Islet of Langerhans (tissue), 1 donor: ENCODE data around the gene PRDM7.
"Not testable (repeated sequence)": the region's sequence is repeated elsewhere in the genome, so short reads cannot be mapped to it uniquely, and the experiment has no call there.

Experiments
- FAIRE-seq: peaks from one replicate; lab custom pipeline; 2011; peaks lifted over from hg19 to GRCh38; lab: Jason Lieb, UNC

Gene PRDM7

GRCh38 chr16:90077240-90077756 is at the start of gene PRDM7:
PRDM7 (minus strand) TSS chr16:90077331; CDS start chr16:90075910, 1,421 bp downstream.
- FAIRE-seq, result no peak

- not testable (repeated sequence) for FAIRE-seq
Measured at GRCh38 chr16:90121846-90122245, 44.7 kb upstream of the PRDM7 start.

DNA sequence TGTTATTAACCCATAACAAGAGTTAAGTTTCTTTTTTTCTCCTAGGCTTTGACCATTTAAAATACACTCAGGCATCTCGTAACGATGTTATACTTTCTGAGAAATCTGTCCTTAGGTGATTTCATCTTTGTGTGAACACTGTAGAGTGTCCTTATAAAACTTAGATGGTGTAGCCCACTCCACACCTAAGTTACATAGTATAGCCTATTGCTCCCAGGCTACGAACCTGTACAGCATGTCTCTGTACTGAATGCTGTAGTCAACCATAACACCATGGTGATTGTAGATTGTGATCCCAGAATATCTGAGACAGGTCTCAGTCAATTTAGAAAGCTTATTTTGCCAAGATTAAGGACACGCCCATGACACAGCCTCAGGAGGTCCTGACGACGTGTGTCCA is 30.5 kb upstream of the PRDM7 start:
- FAIRE-seq, result not testable (repeated sequence)

GRCh38 chr16:90107060-90107459 is 29.9 kb upstream of the PRDM7 start:
- FAIRE-seq, result not testable (repeated sequence)

GRCh38 chr16:90106271-90106670 is 29.1 kb upstream of the PRDM7 start:
- not testable (repeated sequence) for FAIRE-seq

GRCh38 chr16:90104725-90105124 is 27.6 kb upstream of the PRDM7 start:
- FAIRE-seq, result not testable (repeated sequence)

GRCh38 chr16:90102086-90102884 is 25.2 kb upstream of the PRDM7 start:
- not testable (repeated sequence) for FAIRE-seq

GRCh38 chr16:90101332-90101731 is 24.2 kb upstream of the PRDM7 start:
- not testable (repeated sequence) for FAIRE-seq

- FAIRE-seq, result not testable (repeated sequence)
Measured at GRCh38 chr16:90100790-90101189, 23.7 kb upstream of the PRDM7 start.

GRCh38 chr16:90100229-90100628 is 23.1 kb upstream of the PRDM7 start:
- not testable (repeated sequence) for FAIRE-seq

DNA sequence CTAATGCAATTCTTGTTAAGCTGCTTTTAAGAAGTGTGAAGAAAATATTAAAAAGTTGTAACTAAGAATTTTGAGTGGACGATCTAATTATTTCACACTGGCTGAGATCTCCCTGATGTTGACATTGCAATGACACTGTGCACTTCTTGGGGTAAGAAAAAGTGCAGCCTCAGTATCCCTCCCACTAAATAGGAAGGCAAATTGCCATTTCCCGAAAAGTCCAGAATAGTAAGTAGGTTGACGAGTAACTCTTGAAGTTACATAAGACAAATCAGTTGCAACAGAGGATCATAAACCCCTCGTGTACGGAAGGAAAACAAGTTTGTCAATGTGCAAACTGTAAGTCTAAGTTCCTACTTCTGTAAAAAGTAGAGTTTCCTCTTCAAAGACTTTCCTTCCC is 21.8 kb upstream of the PRDM7 start:
- FAIRE-seq, result not testable (repeated sequence)

DNA sequence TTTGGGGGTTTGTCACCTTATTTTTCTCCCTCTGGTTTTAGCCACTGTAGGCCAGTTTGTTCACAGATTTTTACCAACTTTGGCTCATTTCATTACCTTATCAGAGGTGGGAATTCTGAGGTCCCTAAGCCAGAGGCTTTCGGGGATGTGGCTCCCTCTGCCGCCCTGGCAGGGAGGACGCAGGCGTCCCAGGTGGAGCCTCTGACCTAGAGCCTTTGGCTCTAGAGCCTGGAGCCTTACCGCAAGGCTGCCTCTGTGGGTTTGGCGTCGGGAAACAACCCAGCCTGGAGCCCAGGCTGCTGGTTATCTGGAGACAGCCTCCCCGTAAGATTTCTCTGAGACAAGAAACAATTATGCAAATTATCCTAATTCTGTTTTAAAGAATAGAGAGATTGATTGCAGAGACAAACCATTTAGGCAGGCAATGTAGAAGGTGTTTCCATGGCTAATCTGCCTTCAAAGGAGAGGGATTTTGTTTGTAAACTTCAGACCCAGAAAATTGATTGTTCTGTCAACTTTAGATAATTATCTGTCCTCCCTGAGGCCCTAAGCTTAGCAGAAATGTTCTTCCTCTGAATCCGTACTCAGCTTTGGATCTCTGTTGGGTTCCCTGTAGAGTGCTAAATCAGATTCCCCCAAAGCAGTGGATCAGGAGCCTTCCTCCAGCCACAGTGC is 20.0 kb upstream of the PRDM7 start:
- FAIRE-seq, result not testable (repeated sequence)

- FAIRE-seq, result not testable (repeated sequence)
Measured at GRCh38 chr16:90094791-90095190, 17.7 kb upstream of the PRDM7 start.

DNA sequence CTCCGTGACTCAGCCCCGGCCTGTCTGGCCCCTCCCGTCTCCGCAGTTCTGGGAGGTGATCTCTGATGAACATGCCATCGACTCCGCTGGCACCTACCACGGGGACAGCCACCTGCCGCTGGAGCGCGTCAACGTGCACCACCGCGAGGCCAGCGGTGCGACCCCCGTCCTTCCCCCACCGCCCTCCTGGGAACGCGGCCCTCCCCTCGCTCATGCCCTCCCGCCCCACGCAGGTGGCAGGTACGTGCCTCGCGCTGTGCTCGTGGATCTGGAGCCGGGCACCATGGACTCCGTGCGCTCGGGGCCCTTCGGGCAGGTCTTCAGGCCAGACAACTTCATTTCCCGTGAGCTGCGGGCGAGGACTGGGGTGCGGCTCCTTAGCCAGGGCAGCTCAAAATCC is 17.2 kb upstream of the PRDM7 start:
- FAIRE-seq, result not testable (repeated sequence)

DNA sequence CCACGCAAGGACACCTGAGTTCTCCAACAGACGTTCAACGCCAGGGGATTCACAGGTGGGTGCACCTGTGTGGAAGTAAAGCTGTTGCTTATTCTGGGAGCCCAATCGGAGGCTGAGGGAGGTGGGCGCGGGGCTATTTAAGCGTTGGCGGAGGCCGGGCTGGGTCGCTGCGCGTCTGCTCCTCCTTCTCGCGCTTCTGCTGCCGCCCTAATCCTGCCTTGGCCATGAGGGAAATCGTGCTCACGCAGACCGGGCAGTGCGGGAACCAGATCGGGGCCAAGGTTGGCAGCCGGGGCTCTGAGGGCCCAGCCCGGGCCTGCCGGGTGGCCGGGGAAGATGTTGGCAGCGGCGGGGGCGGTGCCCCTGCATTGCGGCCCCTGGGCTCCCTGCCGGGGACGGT is 16.7 kb upstream of the PRDM7 start:
- not testable (repeated sequence) for FAIRE-seq

- not testable (repeated sequence) for FAIRE-seq
Measured at GRCh38 chr16:90092781-90093180, 15.7 kb upstream of the PRDM7 start.

DNA sequence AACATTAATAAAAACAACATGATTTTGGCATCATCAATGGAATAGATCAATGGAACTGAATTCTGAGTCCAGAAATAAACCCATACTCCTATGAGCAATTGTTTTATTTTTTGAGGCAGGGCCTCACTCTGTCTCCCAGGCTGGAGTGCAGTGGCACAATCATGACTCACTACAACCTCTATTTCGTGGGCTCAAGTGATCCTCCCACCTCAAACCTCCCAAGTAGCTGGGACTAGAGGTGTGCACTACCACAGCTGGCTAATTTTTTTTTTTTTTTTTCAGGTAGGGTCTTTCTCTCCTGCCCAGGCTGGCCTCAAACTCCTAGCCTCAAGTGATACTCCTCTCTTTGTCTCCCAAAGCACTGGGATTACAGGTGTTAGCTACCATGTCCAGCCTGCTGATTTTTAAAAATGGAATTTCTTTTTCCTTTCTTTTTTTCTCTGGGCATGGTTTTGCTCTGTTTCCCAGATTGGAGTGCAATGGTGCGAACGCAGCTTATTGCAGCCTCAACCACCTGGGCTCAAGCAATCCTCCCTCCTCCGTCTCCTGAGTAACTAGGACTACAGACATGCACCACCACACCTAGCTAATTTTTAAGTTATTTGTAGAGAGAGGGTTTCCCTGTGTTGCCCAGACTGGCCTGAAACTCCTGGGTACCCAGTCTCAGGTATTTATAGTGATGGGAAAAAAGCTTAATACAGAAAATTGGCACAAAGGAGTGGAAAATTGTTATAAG is 7.3 kb upstream of the PRDM7 start:
- FAIRE-seq, result no peak

DNA sequence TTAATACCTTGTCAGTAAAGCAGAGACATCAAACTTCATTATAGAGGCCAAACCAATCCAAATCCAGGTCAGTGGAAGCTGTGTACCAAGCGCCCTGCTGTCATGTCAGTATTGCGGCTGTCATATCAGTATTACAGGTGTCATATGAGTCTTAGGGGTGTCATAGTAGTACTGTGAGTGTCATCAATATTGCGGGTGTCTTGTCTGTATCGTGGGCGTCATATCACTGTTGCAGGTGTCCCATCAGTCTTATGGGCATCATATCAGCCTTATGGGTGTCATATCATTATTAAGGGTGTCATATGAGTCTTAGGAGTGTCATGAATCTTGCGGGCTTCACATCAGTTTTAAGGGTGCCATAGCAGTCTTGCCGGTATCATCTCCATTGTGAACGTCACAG is 6.0 kb upstream of the PRDM7 start:
- FAIRE-seq, result no peak

DNA sequence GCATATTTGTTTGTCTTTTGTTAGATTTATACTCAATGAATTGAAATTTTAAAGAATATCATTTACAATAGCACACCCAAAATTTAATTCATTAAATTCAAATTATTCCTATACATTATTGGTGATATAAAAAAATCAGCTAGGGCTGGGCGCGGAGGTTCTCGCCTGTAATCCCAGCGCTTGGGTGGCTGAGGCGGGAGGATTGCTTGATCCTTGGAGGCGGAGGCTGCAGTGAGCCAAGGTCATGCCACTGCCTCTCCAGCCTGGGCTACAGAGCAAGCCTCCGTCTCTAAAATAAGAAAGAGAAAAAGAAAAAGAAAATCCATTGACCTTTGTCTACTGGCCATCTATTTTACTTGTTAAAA is 4.5 kb upstream of the PRDM7 start:
- FAIRE-seq, result no peak

- no peak for FAIRE-seq
Measured at GRCh38 chr16:90078579-90078895, 1.4 kb upstream of the PRDM7 start.

- FAIRE-seq, result no peak
Measured at GRCh38 chr16:90077757-90078578, 837 bp upstream of the PRDM7 start.
